ENCODE measurements around the gene HMGCLL1.

HMGCLL1 gene

DNA sequence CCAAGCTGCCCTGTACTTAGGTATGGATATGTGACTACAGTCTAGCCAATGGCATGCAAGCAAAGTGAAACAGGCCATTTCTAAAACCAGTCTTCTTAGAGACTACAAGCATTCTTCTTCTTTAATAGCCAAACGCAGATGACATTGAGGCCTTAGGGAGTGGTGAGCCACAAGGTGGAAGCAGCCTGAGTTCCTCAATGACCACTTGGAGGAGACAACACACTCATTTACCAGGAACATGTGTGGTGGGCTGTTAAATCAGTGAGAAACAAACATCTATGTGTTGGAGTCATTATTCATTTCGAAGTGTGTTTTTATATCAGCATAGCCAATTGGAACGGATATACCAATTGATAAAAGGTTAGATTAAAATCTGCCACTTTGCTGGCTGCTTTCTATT is 129.8 kb downstream of the HMGCLL1 start:
- Histone ChIP-seq H3K27me3 (ENCODE audit: insufficient read depth, low read length, poor library complexity) (no peaks in the 10 kb centered on the region), H2AFZ (ENCODE audit: low read depth, low read length) (no peak overlapping the region), H3K27ac (ENCODE audit: low read length) (no peak overlapping the region), H3K36me3 (ENCODE audit: insufficient read depth, low read length) (no peaks in the 10 kb centered on the region), H3K4me3 (ENCODE audit: low read depth in 1 of 2, low read length in 2 of 2) (no peak overlapping the region), H3K4me2 (ENCODE audit: insufficient read depth, low read length) (no peak overlapping the region), H3K9ac (ENCODE audit: low read depth, low read length) (no peak overlapping the region), H3K79me2 (ENCODE audit: insufficient read depth, low read length) (no peaks in the 10 kb centered on the region), H4K20me1 (ENCODE audit: insufficient read depth, low read length) (no peaks in the 10 kb centered on the region), H3K4me1 (ENCODE audit: insufficient read depth, low read length) (no peaks in the 10 kb centered on the region), H3K9me3 (ENCODE audit: insufficient read depth, low read length, severe bottlenecking) (no peaks in the 10 kb centered on the region)
- no peak for ATAC-seq (ENCODE audit: insufficient read depth, low read depth)
- DNase-seq: no peak
- TF ChIP-seq, protein P1, sequence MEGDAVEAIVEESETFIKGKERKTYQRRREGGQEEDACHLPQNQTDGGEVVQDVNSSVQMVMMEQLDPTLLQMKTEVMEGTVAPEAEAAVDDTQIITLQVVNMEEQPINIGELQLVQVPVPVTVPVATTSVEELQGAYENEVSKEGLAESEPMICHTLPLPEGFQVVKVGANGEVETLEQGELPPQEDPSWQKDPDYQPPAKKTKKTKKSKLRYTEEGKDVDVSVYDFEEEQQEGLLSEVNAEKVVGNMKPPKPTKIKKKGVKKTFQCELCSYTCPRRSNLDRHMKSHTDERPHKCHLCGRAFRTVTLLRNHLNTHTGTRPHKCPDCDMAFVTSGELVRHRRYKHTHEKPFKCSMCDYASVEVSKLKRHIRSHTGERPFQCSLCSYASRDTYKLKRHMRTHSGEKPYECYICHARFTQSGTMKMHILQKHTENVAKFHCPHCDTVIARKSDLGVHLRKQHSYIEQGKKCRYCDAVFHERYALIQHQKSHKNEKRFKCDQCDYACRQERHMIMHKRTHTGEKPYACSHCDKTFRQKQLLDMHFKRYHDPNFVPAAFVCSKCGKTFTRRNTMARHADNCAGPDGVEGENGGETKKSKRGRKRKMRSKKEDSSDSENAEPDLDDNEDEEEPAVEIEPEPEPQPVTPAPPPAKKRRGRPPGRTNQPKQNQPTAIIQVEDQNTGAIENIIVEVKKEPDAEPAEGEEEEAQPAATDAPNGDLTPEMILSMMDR (IDR thresholded peaks at IDR 0.05; ENCODE audit: borderline replicate concordance, extremely low read depth, low read length, poor library complexity, severe bottlenecking): no peak
- no peak for TF ChIP-seq EZH2 (IDR thresholded peaks at IDR 0.05; ENCODE audit: borderline replicate concordance, low read depth, low read length, severe bottlenecking)

DNA sequence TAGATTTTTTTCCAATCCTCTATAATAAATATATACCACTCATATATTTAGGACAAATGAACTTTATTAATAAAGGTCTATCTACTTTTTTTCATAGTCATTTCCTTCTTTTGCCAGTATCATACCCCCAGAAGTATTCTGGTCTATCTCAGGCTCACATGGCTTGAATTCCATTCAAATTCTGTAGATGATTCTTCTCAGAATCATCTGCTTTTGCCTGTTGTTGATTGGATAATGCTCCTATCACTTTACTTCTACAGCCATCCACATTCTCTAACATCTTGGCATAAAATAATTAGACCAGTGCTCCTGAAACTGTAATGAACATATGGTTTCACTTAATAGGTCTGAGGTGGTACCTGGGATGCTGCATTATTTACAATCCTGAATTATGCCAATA is 130.5 kb downstream of the HMGCLL1 start:
- H4K20me1 ChIP-seq (ENCODE audit: insufficient read depth, low read length): no peaks in the 10 kb centered on the region
- TF ChIP-seq EZH2 (IDR thresholded peaks at IDR 0.05; ENCODE audit: borderline replicate concordance, low read depth, low read length, severe bottlenecking): no peak
- TF ChIP-seq, protein P1 (IDR thresholded peaks at IDR 0.05; ENCODE audit: borderline replicate concordance, extremely low read depth, low read length, poor library complexity, severe bottlenecking): no peak
- H3K79me2 ChIP-seq (ENCODE audit: insufficient read depth, low read length): no peaks in the 10 kb centered on the region
- H2AFZ ChIP-seq (ENCODE audit: low read depth, low read length): no peak overlapping the region
- H3K4me3 ChIP-seq (ENCODE audit: low read depth in 1 of 2, low read length in 2 of 2): no peak overlapping the region
- H3K9me3 ChIP-seq (ENCODE audit: insufficient read depth, low read length, severe bottlenecking): no peaks in the 10 kb centered on the region
- no peaks in the 10 kb centered on the region for H3K36me3 ChIP-seq (ENCODE audit: insufficient read depth, low read length)
- H3K4me2 ChIP-seq (ENCODE audit: insufficient read depth, low read length): no peak overlapping the region
- ATAC-seq (ENCODE audit: insufficient read depth, low read depth): no peak
- H3K27ac ChIP-seq (ENCODE audit: low read length): no peak overlapping the region
- H3K9ac ChIP-seq (ENCODE audit: low read depth, low read length): no peak overlapping the region
- DNase-seq: no peak
- no peaks in the 10 kb centered on the region for H3K27me3 ChIP-seq (ENCODE audit: insufficient read depth, low read length, poor library complexity)
- no peaks in the 10 kb centered on the region for H3K4me1 ChIP-seq (ENCODE audit: insufficient read depth, low read length)

DNA sequence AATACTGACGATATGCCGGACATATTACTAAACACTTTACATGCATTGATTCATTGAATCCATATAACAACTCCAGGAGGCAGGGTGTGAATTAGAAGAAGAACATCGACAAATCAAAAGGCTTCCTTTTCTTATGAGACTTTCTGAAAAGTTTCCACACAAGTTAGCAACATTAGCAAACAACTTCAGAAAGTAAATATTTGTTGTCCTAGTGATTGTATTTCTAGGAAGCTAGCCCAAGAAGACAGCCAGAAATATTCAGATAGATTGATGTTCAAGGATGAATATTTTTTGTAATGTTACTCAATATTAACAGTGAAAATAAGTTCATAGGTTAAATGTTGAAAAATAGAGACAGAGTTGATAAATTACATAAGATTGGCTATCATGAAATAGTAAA is 131.1 kb downstream of the HMGCLL1 start:
- no peaks in the 10 kb centered on the region for H3K9me3 ChIP-seq (ENCODE audit: insufficient read depth, low read length, severe bottlenecking)
- TF ChIP-seq, protein P1 (IDR thresholded peaks at IDR 0.05; ENCODE audit: borderline replicate concordance, extremely low read depth, low read length, poor library complexity, severe bottlenecking): no peak
- TF ChIP-seq EZH2 (IDR thresholded peaks at IDR 0.05; ENCODE audit: borderline replicate concordance, low read depth, low read length, severe bottlenecking): no peak
- DNase-seq (no peak), ATAC-seq (ENCODE audit: insufficient read depth, low read depth) (no peak)
- H4K20me1 ChIP-seq (ENCODE audit: insufficient read depth, low read length): no peaks in the 10 kb centered on the region
- H3K4me1 ChIP-seq (ENCODE audit: insufficient read depth, low read length): no peaks in the 10 kb centered on the region
- no peak overlapping the region for H3K27ac ChIP-seq (ENCODE audit: low read length)
- H3K79me2 ChIP-seq (ENCODE audit: insufficient read depth, low read length): no peaks in the 10 kb centered on the region
- H3K36me3 ChIP-seq (ENCODE audit: insufficient read depth, low read length): no peaks in the 10 kb centered on the region
- no peak overlapping the region for H3K9ac ChIP-seq (ENCODE audit: low read depth, low read length)
- no peaks in the 10 kb centered on the region for H3K27me3 ChIP-seq (ENCODE audit: insufficient read depth, low read length, poor library complexity)
- H2AFZ ChIP-seq (ENCODE audit: low read depth, low read length): no peak overlapping the region
- no peak overlapping the region for H3K4me3 ChIP-seq (ENCODE audit: low read depth in 1 of 2, low read length in 2 of 2)
- H3K4me2 ChIP-seq (ENCODE audit: insufficient read depth, low read length): no peak overlapping the region

DNA sequence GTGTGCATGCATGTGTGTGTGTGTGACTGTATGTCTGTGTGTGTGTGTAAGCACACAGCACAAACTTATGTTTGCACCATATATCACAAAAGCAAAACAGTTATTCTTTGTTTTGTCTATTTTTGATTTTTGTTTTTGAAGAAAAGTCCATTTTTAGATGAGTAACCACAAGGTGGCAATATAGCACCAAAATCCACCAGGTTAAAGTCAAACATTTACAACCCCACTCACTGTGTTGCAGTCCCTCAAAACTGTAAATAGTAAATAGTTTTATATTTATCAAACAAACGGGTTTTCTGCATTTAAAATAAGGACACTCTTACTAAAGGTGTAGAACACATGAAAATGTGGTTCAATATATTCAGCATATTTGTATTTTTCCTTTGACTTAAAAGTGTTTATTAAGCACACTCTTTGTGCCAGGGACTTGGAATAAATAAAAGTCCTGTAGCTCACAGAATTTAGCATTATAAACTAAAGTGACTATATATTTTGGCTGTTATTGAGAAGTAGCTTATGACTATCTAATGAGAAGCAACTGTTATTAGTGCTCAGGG is 133.3 kb downstream of the HMGCLL1 start:
- TF ChIP-seq EZH2 (IDR thresholded peaks at IDR 0.05; ENCODE audit: borderline replicate concordance, low read depth, low read length, severe bottlenecking): no peak
- TF ChIP-seq, protein P1 (IDR thresholded peaks at IDR 0.05; ENCODE audit: borderline replicate concordance, extremely low read depth, low read length, poor library complexity, severe bottlenecking): peak; percentile 57
- no peak overlapping the region for H3K9ac ChIP-seq (ENCODE audit: low read depth, low read length)
- no peaks in the 10 kb centered on the region for H3K36me3 ChIP-seq (ENCODE audit: insufficient read depth, low read length)
- ATAC-seq (ENCODE audit: insufficient read depth, low read depth) (no peak), DNase-seq (no peak)
- H3K27ac ChIP-seq (ENCODE audit: low read length): no peak overlapping the region
- no peaks in the 10 kb centered on the region for H3K4me1 ChIP-seq (ENCODE audit: insufficient read depth, low read length)
- no peaks in the 10 kb centered on the region for H3K9me3 ChIP-seq (ENCODE audit: insufficient read depth, low read length, severe bottlenecking)
- no peak overlapping the region for H3K4me2 ChIP-seq (ENCODE audit: insufficient read depth, low read length)
- no peaks in the 10 kb centered on the region for H3K79me2 ChIP-seq (ENCODE audit: insufficient read depth, low read length)
- H2AFZ ChIP-seq (ENCODE audit: low read depth, low read length): no peak overlapping the region
- no peaks in the 10 kb centered on the region for H4K20me1 ChIP-seq (ENCODE audit: insufficient read depth, low read length)
- H3K27me3 ChIP-seq (ENCODE audit: insufficient read depth, low read length, poor library complexity): no peaks in the 10 kb centered on the region
- H3K4me3 ChIP-seq (ENCODE audit: low read depth in 1 of 2, low read length in 2 of 2): no peak overlapping the region

Measured in DND-41 (cell line).